NCI-H69 (cell line): ENCODE measurements around the gene ELOVL5.
A peak's percentile ranks its signal among the peaks of the same experiment; 100 is the strongest.
"Not testable (repeated sequence)": the region's sequence is repeated elsewhere in the genome, so short reads cannot be mapped to it uniquely, and the experiment has no call there.

Experiments used
- DNase-seq: peaks from one replicate; lab custom pipeline; 2025; lab: John Stamatoyannopoulos, UW

Gene ELOVL5

DNA sequence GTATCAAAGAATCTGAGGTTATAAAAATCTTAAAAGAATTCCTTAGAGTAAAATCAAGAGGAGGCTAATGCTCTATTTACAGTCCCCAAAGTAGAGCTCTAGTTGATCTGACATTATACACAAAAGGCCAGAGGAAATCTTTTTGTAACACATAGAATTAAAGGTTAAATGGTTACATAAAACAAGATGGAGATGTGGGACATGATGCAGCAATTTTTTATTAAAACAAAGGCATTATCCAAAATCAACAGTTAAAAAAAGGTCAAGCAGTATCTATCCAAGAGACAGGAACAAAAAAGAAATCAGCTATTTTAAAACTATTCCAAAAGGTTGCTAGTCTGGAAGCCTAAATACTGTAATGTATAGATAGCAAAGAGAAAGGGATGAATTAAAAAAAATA lies 20.4 kb downstream of the ELOVL5 start:
- DNase-seq = no peak

DNA sequence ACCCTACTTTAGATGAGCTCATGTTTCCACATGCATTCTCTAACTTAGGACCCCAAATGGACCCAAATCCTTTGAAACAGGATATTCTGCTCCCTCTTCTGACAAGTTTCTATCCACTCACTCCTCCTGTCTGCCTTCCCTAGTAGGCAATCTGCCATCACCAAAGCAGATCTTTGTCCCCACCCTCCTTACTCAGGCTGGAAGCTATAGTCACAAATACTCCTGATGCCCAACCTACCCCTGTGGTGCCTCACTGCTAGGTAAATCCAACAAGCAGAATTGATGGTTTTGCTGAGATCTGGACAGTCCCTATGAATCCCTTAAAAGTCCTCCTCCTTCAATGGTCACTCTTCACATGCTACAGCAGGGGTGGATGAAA lies 21.7 kb downstream of the ELOVL5 start:
- peak; percentile 38 for DNase-seq

DNA sequence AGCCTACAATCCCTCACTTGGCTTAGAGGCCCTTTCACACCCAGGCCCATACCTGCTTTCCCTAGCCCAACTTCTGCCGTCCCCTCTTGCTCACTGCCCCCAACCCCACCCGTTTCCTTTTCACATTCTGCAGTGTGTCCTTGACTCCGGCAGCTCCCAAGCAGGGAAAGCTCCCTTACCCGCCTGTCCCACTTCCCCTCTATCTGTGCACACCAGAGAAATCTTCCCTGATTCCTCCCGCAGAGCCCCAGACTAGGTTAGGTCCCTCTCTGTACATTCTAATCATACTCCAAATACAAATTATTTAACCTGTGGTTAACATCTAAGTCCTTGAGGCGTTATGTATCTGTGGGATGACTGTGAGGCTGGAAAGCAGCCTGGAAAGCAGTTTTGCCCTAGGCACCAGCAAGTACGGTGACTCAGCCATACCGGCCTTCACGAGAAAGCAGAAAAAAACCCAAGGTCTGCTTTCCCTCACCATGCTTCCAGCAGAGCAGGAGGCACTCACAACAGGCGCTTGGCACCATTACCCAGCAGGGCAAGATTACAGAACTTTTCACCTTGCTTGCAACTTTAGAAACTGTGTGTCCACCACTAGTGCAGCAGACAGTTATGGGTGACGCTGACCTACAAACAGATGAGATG lies 22.3 kb downstream of the ELOVL5 start:
- DNase-seq = peak; percentile 66

DNA sequence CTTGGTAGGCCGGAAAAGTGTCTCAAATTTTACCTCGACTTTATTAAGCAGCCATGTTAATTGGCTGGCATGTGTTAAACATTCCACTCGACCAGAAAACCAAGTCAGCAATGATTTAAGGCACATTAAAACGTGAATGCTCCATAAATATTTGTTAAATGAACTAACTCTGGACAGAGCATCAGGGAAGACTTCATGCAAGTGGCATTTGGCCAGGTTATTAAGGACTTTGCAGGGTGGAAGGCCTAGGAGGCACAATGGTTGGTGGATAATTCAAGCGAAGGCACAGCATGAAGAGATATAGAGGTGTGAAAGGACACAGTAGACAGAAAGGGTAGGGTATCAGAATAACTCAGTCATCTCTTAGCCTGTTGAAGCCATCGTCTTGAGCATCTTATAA lies 23.0 kb downstream of the ELOVL5 start:
- no peak for DNase-seq

DNA sequence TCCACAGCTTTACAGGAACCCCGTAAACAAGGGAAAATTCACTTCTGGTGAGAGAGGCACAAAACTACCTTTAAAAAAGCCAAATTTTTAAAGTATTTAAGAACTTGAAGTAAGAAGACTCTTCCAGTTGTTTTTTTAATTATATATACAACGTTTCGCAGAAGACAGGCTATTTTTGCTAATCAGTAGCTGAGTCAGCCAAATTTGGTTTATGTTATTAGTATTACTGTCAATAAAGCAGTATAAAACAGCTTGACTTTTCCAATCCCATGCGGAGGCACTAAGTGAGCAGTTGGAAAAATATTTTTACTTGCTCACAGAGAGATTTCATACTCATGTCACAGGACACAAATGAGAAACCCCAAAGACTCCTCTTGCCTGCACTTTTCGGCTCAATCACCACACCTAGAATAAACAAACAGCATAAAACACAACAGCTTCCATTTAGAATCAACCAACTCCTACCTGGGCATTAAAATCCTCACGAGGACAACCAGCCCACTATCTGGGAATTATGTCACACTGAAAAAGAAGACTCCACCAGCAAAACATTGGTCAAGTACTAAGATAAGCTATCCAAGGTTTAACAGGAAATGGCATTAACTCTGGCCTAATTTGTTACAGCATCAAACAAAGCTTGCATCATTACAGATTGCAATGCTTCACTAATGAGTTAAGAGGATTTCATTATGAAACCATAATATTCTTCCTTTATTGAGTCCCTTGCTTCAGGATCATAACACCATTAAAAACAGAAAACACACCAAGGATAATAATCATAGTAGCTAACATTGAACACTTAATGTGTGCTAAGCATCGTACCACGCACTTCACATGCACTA lies 26.3 kb downstream of the ELOVL5 start:
- peak; percentile 46 for DNase-seq

DNA sequence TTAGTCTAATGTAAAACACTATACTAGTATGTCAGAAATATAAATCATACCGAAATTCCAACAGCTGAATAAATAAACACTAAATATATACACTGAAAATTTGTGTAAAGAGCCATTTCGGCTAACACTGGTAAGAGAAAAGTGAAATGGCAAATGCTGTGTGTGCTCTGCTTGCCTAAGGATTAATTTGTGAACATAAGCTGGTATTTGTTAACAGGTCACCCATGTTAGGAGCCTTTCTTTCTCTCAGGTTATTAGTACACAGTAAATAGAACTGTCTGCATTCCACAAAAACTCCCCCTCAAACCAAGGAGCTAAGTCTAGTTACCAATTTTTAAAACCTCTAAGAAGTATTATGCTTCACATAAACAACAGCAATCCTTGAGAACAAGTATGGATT lies 27.0 kb downstream of the ELOVL5 start:
- peak; percentile 72 for DNase-seq

DNA sequence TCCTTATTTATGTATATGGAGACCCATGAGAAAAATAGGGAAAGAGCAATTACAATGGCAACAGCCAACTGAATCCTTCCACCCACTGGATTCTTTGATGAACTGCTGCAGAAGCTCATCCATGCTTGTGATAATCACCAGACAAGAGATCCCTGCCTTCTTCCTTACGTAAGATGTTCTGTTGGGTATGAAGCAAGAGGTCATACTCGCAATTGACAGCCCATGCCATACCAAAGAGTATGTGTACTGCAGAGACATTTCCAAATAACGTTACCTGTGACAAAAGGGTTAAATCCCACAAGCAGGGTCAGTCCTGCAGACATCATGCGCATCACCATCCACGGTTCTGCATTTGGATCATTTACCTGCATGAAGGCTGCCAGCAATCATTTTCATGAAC lies 27.8 kb downstream of the ELOVL5 start:
- no peak for DNase-seq

DNA sequence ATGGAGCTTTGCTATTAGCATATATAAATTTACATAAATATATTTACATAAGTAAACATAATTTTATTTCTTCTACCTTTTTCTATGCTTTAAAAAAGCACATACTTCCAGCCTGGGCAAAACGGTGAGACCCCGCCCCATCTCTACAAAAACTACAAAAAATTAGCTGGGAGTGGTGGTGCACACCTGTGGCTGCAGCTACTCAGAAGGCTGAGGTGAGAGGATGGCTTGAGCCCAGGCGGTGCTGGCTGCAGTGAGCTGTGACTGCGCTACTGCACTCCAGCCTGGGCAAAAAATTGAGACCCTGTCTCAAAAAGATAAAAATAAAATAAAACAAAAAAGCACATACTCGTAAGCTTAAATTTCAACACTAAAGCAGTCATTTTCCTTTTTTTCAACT lies 30.3 kb downstream of the ELOVL5 start:
- no peak for DNase-seq

DNA sequence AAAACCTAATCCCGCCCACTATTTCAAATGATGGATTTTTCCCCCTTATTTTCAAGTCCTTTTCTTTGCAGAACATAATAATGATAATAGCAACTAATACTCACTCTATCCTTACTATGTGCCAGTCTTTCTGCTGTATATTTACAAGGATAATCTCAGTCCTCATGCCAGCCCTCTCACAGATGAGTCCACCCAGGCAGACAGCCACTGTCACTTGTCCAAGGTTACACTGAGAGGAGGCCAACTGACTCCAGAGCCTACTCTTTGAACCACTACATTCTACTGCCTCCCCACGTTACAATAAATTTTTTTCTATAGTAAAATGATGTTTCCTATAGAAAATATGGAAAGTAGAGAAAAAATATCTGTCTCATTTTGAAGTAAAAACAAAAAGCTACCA lies 30.9 kb downstream of the ELOVL5 start:
- no peak for DNase-seq

DNA sequence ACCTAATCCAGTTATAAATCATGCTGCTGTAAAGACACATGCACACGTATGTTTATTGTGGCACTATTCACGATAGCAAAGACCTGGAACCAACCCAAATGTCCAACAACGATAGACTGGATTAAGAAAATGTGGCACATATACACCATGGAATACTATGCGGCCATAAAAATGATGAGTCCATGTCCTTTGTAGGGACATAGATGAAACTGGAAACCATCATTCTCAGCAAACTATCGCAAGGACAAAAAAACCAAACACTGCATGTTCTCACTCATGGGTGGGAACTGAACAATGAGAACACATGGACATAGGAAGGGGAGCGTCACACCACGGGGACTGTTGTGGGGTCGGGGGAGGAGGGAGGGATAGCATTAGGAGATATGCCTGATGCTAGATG lies 31.5 kb downstream of the ELOVL5 start:
- DNase-seq = not testable (repeated sequence)

DNA sequence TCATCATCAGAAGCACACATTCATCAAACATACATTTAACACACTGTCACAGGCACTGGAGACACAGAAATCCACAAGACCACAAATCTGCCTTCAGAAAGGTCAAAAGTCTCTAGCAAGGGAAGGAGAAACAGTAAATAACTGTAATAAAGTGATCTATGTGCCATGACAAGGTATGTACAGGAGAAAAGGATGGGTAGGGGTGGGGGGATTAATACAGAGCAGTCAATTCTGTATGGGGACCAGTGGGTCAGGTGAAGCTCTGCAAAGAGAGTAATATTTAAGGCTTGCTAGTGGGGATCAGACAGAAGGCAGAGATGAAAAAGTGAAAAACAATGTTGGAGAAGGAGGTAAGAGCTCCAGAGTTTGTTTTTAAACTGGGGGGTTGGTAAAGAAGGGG lies 32.6 kb downstream of the ELOVL5 start:
- DNase-seq = no peak

DNA sequence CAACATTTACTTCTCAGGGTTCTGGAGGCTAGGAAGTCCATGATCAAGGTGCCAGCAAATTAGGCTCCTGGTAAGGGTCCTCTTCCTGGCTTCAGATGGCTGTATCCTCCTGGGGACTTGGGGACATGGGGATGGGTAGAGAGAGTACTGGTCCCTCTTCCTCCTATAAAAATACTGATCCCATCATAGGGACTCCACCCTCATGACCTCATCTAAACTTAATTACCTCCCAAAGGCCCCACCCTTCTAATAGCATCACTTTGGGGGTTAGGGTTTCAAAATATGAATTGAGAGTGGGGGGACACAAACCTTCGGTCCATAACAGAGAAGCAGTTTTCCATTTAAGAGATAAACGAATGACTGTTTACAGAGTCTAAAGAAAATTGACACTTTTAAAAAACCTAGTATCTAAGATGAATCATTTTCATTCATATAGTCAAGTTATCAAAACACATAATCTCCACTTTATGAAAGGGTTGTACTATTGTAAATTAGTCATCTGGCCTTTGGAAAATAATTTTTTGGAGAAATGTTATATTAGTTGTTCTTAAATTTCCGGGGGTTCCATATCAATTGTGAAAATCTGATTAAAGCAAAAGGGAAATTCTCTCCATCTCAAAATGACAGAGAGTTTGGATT lies 33.5 kb downstream of the ELOVL5 start:
- peak; percentile 33 for DNase-seq

DNA sequence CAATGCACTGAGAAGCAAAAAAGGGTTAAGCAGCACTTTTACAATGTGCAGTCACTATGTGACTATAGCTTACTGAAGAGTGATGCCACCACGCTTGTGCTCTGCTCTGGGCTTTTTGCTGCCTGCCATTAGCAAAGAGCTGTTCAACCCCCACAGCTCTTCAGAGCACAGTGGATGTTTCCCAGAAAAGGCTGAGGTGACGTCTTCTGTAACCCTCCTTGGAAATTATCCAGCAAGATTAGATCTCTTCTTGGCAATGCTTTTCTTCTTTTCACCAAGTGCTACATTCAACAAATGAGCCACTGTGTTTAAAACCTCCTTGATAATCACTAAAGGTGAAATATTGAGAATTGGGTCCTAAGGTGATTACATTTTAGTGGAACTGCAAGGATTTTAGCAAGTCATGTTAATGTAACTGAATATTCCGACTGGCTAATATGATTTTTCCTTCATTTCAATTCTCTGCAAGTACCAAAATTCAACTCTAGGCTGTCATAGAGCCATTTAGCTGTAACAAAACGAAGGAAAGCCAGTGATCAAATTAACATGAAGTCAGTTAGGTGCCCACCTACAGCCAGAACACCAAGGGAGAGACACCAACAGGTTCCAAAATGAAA lies 34.9 kb downstream of the ELOVL5 start:
- no peak for DNase-seq

DNA sequence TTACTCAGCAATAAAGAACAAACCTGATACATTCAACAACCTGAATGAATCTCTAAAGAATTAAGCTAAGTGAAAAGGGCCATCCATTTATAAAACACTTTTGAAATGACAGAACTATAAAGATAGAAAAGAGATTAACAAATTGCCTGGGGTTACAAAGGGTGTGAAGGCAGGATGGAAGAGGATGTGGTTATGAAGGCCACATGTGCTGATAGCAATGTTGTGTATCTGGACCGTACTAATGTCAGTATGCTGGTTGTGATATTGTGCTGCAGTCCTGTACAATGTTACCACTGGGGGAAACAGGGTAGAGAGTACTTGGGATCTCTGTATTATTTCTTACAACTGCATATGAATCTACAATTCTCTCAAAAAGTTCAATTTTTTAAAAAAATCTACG lies 36.4 kb downstream of the ELOVL5 start:
- DNase-seq = no peak

DNA sequence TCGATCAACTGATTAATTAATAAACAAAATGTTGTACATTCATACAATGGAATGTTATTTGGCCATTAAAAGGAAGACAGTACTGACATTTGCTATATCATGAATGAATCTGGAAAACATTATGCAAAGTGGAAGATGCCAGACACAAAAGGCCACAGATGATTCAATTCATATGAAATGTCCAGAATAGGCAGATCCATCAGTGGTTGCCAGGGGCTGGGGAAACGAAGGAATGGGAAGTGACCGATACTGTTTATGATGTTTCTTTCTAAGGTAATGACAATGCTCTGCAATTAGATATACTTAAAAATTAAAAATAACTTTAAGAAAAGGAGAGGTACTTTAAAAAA lies 37.2 kb downstream of the ELOVL5 start:
- no peak for DNase-seq

DNA sequence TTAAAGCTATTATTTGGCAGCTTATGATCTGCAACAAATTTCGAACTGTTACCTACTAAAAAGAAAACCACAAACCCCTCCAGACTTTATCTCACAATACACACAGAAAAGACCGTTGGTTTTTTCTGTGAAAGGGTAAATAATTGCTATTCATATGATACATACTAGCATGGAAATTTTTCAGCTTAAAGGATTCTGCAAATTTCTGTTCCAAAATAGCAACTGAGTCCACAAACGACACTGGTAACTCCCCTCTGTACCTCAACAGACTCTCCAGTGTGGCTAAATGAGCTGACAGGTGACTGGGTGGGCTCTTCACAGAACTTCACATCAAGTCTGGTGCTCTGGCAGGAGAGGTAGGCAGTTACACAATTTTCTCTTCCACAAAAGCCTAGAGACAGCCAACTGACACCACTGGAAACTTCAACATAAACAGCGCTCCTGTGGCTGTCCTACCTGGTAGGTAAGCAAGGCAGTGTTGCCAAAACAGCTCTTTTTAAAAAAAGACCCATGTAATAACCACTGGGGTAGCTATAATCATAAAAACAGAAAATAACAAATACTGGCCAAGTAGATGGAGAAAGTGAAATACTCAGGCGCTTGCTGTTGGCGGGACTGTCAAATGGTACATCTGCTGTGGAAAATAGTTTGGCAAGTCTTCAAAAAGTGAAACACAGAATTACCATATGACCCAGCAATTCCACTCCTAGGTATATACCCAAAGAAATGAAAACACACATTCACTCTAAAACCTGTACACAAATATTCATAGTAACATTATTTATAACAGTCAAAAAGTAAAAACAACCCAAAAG lies 37.8 kb downstream of the ELOVL5 start:
- no peak for DNase-seq

DNA sequence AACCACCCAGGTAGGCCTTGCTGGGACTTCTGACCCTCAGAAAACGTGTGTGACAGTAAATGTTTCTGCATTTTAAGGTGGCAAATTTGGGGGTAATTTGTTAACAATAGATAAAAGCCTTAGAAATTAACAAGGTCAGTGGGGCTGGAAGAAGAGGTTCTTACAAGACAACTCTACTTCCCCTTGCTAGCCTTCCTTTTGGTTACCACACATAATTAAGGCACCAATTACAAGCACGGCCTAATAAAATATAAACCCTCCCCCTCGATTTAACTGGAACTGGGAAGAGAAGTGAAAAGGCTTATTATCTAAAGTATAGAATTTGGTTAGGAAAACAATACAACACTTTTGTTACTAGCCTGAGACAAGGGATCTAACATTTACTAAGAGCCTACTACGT lies 38.8 kb downstream of the ELOVL5 start:
- no peak for DNase-seq

DNA sequence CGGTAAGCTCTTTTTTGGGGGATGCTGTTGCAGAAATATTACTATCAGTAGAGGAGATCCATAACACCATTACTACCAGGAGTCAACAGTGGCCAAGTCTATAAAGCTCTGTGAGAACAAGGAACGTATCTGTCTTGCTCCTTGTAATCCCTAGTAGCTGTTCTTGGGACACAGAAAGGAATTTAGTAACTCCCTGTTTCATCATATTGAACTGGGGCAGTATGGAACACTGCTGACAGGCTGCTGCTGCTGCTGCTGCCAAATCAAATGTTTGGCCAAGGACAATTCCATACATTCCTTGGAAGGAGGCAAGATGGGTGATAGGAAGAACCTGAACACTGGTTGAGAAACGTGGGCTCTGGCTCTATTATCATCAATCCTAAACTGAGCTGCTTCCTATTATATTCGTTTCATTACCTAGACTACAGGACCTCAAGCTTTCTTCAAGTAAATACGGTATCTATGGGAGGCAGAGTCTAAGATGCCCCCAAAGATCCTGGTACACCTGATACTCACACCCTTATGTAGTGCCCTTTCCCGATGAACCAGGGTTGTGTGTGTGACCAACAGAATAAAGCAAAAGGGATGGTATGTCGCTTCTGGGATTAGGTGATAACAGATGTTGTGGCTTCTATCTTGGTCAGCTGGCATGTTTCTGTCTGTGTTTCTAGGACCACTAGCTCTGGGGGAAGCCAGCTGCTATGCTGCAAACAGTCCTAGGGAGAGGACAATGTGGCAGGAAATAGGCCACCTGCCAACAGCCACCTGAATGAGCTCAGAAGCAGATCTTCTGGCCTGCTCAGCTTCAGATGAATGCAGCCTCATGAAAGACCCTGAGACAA lies 39.5 kb downstream of the ELOVL5 start:
- DNase-seq = peak; percentile 82

DNA sequence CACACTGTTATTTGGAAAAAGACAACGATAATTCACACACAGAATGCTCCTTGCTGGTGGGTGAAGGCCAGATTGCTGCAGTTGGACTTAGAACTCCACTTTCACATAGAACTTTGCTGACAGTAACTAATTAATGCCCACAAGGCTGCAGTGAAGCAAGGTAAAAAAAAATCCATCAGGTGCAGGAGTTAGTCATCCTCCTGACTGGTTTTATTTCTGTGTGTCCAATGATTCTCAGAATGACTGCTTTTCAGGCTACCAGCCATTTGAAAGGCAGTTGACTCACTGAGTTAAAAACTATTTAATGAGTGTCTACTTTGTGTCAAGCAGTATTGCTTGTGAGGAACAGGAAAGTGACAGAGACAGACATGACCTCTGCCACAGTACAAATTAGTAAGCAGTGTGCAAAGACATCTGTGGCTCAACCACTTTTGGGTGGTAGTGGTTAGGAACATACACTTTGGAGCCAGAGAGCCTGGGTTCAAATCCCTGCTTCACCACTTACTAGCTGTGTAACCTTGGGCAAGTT lies 41.9 kb downstream of the ELOVL5 start:
- no peak for DNase-seq

DNA sequence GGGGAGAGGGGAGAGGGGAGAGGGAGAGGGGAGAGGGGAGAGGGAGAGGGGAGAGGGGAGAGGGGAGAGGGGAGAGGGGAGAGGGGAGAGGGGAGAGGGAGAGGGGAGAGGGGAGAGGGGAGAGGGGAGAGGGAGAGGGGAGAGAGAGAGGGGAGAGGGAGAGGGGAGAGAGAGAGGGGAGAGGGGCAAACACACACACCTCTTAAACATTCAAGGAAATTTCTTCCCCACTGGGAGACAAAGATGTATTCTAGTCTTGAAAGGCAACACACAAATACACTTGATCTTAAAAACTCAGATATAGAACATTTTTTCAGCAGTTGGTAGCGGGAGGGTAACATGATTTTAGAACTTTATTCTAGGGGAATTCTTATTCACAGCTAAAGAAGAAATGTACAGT lies 42.5 kb downstream of the ELOVL5 start:
- not testable (repeated sequence) for DNase-seq

DNA sequence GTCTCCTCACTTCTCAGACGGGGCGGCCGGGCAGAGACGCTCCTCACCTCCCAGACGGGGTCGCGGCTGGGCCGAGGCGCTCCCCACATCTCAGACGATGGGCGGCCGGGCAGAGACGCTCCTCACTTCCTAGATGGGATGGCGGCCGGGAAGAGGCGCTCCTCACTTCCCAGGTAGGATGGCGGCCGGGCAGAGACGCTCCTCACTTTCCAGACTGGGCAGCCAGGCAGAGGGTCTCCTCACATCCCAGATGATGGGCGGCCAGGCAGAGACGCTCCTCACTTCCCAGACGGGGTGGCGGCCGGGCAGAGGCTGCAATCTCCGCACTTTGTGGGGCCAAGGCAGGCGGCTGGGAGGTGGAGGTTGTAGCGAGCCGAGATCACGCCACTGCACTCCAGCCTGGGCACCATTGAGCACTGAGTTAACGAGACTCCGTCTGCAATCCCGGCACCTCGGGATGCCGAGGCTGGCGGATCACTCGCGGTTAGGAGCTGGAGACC lies 43.2 kb downstream of the ELOVL5 start:
- not testable (repeated sequence) for DNase-seq
